ENCODE data around the gene SERPINB2. TPM values are rescaled to one million over a fixed set of nuclear protein-coding genes. Genes with fewer than 3 reads are reported as not detected.
"Not testable (repeated sequence)": the region's sequence is repeated elsewhere in the genome, so short reads cannot be mapped to it uniquely, and the experiment has no call there.

The SERPINB2 gene
- total and polyA plus RNA-seq, 10 of the 15 experiments (the other 5 are each of a cell fraction or from before 2014, with no cell fraction given), result 9.6 to 25.3 (median 14.0) TPM

- BruUV-seq (replicated peaks), result no TSS peak
- WGBS (ENCODE audit: insufficient coverage, insufficient replicate concordance, low lambda C conversion rate, missing lambda C conversion rate), result 52% methylated on average over 8 of the region's 8 CpGs
- Histone ChIP-seq H3K9ac (ENCODE audit: control insufficient read depth, insufficient read depth, low read length) (no peak overlapping the region), H3K4me3 (no peak overlapping the region), H3K9me3 (replicated peaks; ENCODE audit: control insufficient read depth, insufficient read depth, low read length) (no peaks in the 10 kb centered on the region), H3K79me2 (ENCODE audit: control insufficient read depth, insufficient read depth, low read length) (no peaks in the 10 kb centered on the region), H3K27me3 (replicated peaks in 1 of 2; ENCODE audit: control insufficient read depth in 2 of 2, insufficient read depth in 2 of 2, low read length in 1 of 2) (no peaks in the 10 kb centered on the region), H4K20me1 (ENCODE audit: control insufficient read depth, insufficient read depth) (no peaks in the 10 kb centered on the region), H3K4me2 (ENCODE audit: control insufficient read depth, insufficient read depth) (no peak overlapping the region), H3K27ac (ENCODE audit: control insufficient read depth, insufficient read depth) (no peak overlapping the region), H3K4me1 (ENCODE audit: control insufficient read depth, insufficient read depth, low read length) (no peaks in the 10 kb centered on the region), H2AFZ (ENCODE audit: control insufficient read depth, low read depth, low read length) (no peak overlapping the region), H3K36me3 (ENCODE audit: control insufficient read depth in 2 of 2, insufficient read depth in 2 of 2, low read length in 1 of 2) (no peaks in the 10 kb centered on the region)
- ChIA-PET RAD21 (ENCODE audit: unreplicated experiment) (interaction anchor here (1.0 kb wide), 1 partner anchor 20 kb away, joined by 4 read pairs; no protein-coding TSS in a partner anchor), POLR2A (no interaction called here), CTCF (interaction anchor here (0.7 to 1.4 kb wide), 3 partner anchors 8 to 152 kb away, joined by 3 to 8 read pairs (median 3); no protein-coding TSS in a partner anchor), SMC1A (ENCODE audit: uncharacterized antibody, unreplicated experiment) (interaction anchor here (1.3 to 2.2 kb wide), 3 partner anchors 19 to 37 kb away, joined by 5 to 8 read pairs (median 5); partner anchors contain the start of gene SERPINB10)
- ATAC-seq, result no peak; the same call in 2 of the 3 replicates
- intact Hi-C loops (cut with micrococcal nuclease; ENCODE audit: unreplicated experiment) (no loop called here), in situ Hi-C loops (cut with MboI) (no loop called here)
- FAIRE-seq, result no peak
- no peak for TF ChIP-seq MXI1 (IDR thresholded peaks at IDR 0.05; ENCODE audit: low read depth, low read length)
- TF ChIP-seq SRF (IDR thresholded peaks at IDR 0.05; ENCODE audit: low read depth in 2 of 2, low read length in 2 of 2), result no peak
- TF ChIP-seq ZNF24 (IDR thresholded peaks at IDR 0.05), result no peak
- TF ChIP-seq STAT1 (conservative IDR thresholded peaks at IDR 0.05), result no peak
- no peak for TF ChIP-seq NBN (IDR thresholded peaks at IDR 0.05)
- TF ChIP-seq RAD51 (IDR thresholded peaks at IDR 0.05), result no peak
- TF ChIP-seq NFXL1 (IDR thresholded peaks at IDR 0.05; ENCODE audit: borderline replicate concordance), result no peak
- TF ChIP-seq LARP7 (IDR thresholded peaks at IDR 0.05), result no peak
- no peak for TF ChIP-seq PKNOX1 (IDR thresholded peaks at IDR 0.05)
- TF ChIP-seq, protein P1, sequence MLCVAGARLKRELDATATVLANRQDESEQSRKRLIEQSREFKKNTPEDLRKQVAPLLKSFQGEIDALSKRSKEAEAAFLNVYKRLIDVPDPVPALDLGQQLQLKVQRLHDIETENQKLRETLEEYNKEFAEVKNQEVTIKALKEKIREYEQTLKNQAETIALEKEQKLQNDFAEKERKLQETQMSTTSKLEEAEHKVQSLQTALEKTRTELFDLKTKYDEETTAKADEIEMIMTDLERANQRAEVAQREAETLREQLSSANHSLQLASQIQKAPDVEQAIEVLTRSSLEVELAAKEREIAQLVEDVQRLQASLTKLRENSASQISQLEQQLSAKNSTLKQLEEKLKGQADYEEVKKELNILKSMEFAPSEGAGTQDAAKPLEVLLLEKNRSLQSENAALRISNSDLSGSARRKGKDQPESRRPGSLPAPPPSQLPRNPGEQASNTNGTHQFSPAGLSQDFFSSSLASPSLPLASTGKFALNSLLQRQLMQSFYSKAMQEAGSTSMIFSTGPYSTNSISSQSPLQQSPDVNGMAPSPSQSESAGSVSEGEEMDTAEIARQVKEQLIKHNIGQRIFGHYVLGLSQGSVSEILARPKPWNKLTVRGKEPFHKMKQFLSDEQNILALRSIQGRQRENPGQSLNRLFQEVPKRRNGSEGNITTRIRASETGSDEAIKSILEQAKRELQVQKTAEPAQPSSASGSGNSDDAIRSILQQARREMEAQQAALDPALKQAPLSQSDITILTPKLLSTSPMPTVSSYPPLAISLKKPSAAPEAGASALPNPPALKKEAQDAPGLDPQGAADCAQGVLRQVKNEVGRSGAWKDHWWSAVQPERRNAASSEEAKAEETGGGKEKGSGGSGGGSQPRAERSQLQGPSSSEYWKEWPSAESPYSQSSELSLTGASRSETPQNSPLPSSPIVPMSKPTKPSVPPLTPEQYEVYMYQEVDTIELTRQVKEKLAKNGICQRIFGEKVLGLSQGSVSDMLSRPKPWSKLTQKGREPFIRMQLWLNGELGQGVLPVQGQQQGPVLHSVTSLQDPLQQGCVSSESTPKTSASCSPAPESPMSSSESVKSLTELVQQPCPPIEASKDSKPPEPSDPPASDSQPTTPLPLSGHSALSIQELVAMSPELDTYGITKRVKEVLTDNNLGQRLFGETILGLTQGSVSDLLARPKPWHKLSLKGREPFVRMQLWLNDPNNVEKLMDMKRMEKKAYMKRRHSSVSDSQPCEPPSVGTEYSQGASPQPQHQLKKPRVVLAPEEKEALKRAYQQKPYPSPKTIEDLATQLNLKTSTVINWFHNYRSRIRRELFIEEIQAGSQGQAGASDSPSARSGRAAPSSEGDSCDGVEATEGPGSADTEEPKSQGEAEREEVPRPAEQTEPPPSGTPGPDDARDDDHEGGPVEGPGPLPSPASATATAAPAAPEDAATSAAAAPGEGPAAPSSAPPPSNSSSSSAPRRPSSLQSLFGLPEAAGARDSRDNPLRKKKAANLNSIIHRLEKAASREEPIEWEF (IDR thresholded peaks at IDR 0.05; ENCODE audit: insufficient replicate concordance, low read depth, low read length), result no peak
- no peak for TF ChIP-seq IRF4 (IDR thresholded peaks at IDR 0.05; ENCODE audit: low read depth, low read length)
- no peak for TF ChIP-seq ZZZ3 (IDR thresholded peaks at IDR 0.05; ENCODE audit: control insufficient read depth, insufficient read length, low read depth)
- no peak for TF ChIP-seq SMAD5 (IDR thresholded peaks at IDR 0.05; ENCODE audit: low read depth)
- DNase-seq (ENCODE audit: low read depth, low spot score), result no peak
These were observed 40.8 kb downstream of the SERPINB2 start for GRCh38 chr18:63928331-63928730.

- H3K27me3 ChIP-seq (replicated peaks in 1 of 2; ENCODE audit: control insufficient read depth in 2 of 2, insufficient read depth in 2 of 2, low read length in 1 of 2); H4K20me1 ChIP-seq (ENCODE audit: control insufficient read depth, insufficient read depth); H3K79me2 ChIP-seq (ENCODE audit: control insufficient read depth, insufficient read depth, low read length); H3K27ac ChIP-seq (ENCODE audit: control insufficient read depth, insufficient read depth); H3K4me1 ChIP-seq (ENCODE audit: control insufficient read depth, insufficient read depth, low read length); BruUV-seq (replicated peaks); CTCF ChIA-PET; POLR2A ChIA-PET; H3K4me2 ChIP-seq (ENCODE audit: control insufficient read depth, insufficient read depth); in situ Hi-C loops (cut with MboI); H3K9ac ChIP-seq (ENCODE audit: control insufficient read depth, insufficient read depth, low read length); intact Hi-C loops (cut with micrococcal nuclease; ENCODE audit: unreplicated experiment); H3K9me3 ChIP-seq (replicated peaks; ENCODE audit: control insufficient read depth, insufficient read depth, low read length); H3K4me3 ChIP-seq; DNase-seq (ENCODE audit: low read depth, low spot score); H2AFZ ChIP-seq (ENCODE audit: control insufficient read depth, low read depth, low read length); H3K36me3 ChIP-seq (ENCODE audit: control insufficient read depth in 2 of 2, insufficient read depth in 2 of 2, low read length in 1 of 2): not testable (repeated sequence)
- ATAC-seq, result peak; percentile 65
- SMC1A ChIA-PET (ENCODE audit: uncharacterized antibody, unreplicated experiment), result interaction anchor here (2.0 to 2.2 kb wide), 3 partner anchors 20 to 39 kb away, joined by 4 to 8 read pairs (median 5); partner anchors contain the start of gene SERPINB10
- peak; percentile 38 for FAIRE-seq
- RAD21 ChIA-PET (ENCODE audit: unreplicated experiment), result interaction anchor here (2.4 kb wide), 1 partner anchor 20 kb away, joined by 9 read pairs; no protein-coding TSS in a partner anchor
These were observed 41.9 kb downstream of the SERPINB2 start for GRCh38 chr18:63929369-63929768.

Measured in GM12878 (cell line).